Bronchial epithelial cell (primary cell): ENCODE results near the gene TRIM16. TPM values are rescaled to one million over a fixed set of nuclear protein-coding genes. Genes with fewer than 3 reads are reported as not detected.
"Not testable (repeated sequence)": the region's sequence is repeated elsewhere in the genome, so short reads cannot be mapped to it uniquely, and the experiment has no call there.

Source experiments
- DNase-seq: peaks from one replicate; pipeline ENCODE4 v3.0.0-alpha.2; 2010; ENCODE audit warnings: low read depth
- FAIRE-seq: peaks from 2 replicates; lab custom pipeline; 2011; peaks lifted over from hg19 to GRCh38; lab: Jason Lieb, UNC
- H3K27me3 ChIP-seq: 2 replicates; pipeline ENCODE4 v1.5.1; 2011; ENCODE audit warnings: low read length; ENCODE audit not compliant: control insufficient read depth, insufficient read depth
- H3K36me3 ChIP-seq: 2 replicates; pipeline ENCODE4 v1.5.1; 2011; ENCODE audit warnings: low read length; ENCODE audit not compliant: control insufficient read depth, insufficient read depth
- H3K4me3 ChIP-seq: 2 replicates; pipeline ENCODE4 v1.5.1; 2011; ENCODE audit warnings: mild to moderate bottlenecking, low read depth, low read length, control low read depth
- total RNA-seq: library from RNA; depleted of rRNA; stranded (reverse); fragments of >200 nt; gene quantifications from 2 replicates; pipeline ENCODE4 v1.2.1, GENCODE V29; 2014

The TRIM16 gene
- total RNA-seq, 1 donor from 2014 or later = 55.0 TPM

- not testable (repeated sequence) for FAIRE-seq, DNase-seq, H3K4me3 ChIP-seq, H3K27me3 ChIP-seq, H3K36me3 ChIP-seq
Observed at GRCh38 chr17:15642014-15642413, 42.1 kb downstream of the TRIM16 start.

GRCh38 chr17:15630930-15631453, 53.1 kb downstream of the TRIM16 start:
- not testable (repeated sequence) for DNase-seq, FAIRE-seq, H3K4me3 ChIP-seq, H3K27me3 ChIP-seq, H3K36me3 ChIP-seq

GRCh38 chr17:15629991-15630390, 54.1 kb downstream of the TRIM16 start:
- not testable (repeated sequence) for FAIRE-seq, H3K36me3 ChIP-seq, H3K27me3 ChIP-seq, H3K4me3 ChIP-seq, DNase-seq

GRCh38 chr17:15623661-15624209, 60.4 kb downstream of the TRIM16 start:
- not testable (repeated sequence) for H3K27me3 ChIP-seq, FAIRE-seq

GRCh38 chr17:15623255-15623654, 60.9 kb downstream of the TRIM16 start:
- not testable (repeated sequence) for H3K36me3 ChIP-seq, H3K27me3 ChIP-seq, H3K4me3 ChIP-seq, FAIRE-seq, DNase-seq

More at GRCh38 chr17:15623661-15624209, 60.4 kb downstream of the TRIM16 start:
- not testable (repeated sequence) for H3K4me3 ChIP-seq, H3K36me3 ChIP-seq, DNase-seq

- DNase-seq, H3K4me3 ChIP-seq, FAIRE-seq: not testable (repeated sequence)
Observed at GRCh38 chr17:15622124-15622523, 62.0 kb downstream of the TRIM16 start.

GRCh38 chr17:15619331-15620058, 64.6 kb downstream of the TRIM16 start, which contains the start of gene FBXW10B:
Gene FBXW10B (minus strand): TSS chr17:15619704. CDS start chr17:15619512, 192 bp downstream.
- not testable (repeated sequence) for DNase-seq, FAIRE-seq, H3K4me3 ChIP-seq, H3K27me3 ChIP-seq, H3K36me3 ChIP-seq

More at GRCh38 chr17:15622124-15622523, 62.0 kb downstream of the TRIM16 start:
- H3K27me3 ChIP-seq, H3K36me3 ChIP-seq: not testable (repeated sequence)

GRCh38 chr17:15616828-15617227, 67.3 kb downstream of the TRIM16 start:
- not testable (repeated sequence) for FAIRE-seq, H3K4me3 ChIP-seq, H3K27me3 ChIP-seq, DNase-seq, H3K36me3 ChIP-seq

- not testable (repeated sequence) for DNase-seq, FAIRE-seq, H3K27me3 ChIP-seq, H3K36me3 ChIP-seq, H3K4me3 ChIP-seq
Observed at GRCh38 chr17:15615850-15616249, 68.3 kb downstream of the TRIM16 start.

GRCh38 chr17:15613111-15613510, 71.0 kb downstream of the TRIM16 start:
- not testable (repeated sequence) for H3K27me3 ChIP-seq, DNase-seq, H3K36me3 ChIP-seq, H3K4me3 ChIP-seq
- FAIRE-seq = peak; percentile 75

- H3K36me3 ChIP-seq, DNase-seq, H3K27me3 ChIP-seq, H3K4me3 ChIP-seq: not testable (repeated sequence)
- FAIRE-seq = peak; percentile 90
Observed at GRCh38 chr17:15592960-15593359, 91.2 kb downstream of the TRIM16 start.

- H3K4me3 ChIP-seq, H3K27me3 ChIP-seq, DNase-seq, FAIRE-seq, H3K36me3 ChIP-seq: not testable (repeated sequence)
Observed at GRCh38 chr17:15591986-15592385, 92.1 kb downstream of the TRIM16 start.

- H3K27me3 ChIP-seq, DNase-seq, H3K4me3 ChIP-seq, H3K36me3 ChIP-seq: not testable (repeated sequence)
- FAIRE-seq = peak; percentile 77
Observed at GRCh38 chr17:15590844-15591243, 93.3 kb downstream of the TRIM16 start.
